HEK293 (cell line): ENCODE measurements around the gene IL4R.

Source experiments
- KLF16 ChIP-seq: fragments of 450-650 bp; formaldehyde crosslinking; IDR thresholded peaks from 2 replicates; pipeline ENCODE4 v1.5.1; 2017; ENCODE audit warnings: missing biosample characterization, missing genetic modification characterization
- ZEB2 ChIP-seq: fragments of 450-650 bp; formaldehyde crosslinking; IDR thresholded peaks from 2 replicates; pipeline ENCODE4 v1.5.1; 2016; ENCODE audit warnings: missing biosample characterization, missing genetic modification characterization
- ZNF202 ChIP-seq: fragments of 450-650 bp; formaldehyde crosslinking; IDR thresholded peaks from 2 replicates; pipeline ENCODE4 v1.5.1; 2016; ENCODE audit warnings: missing biosample characterization, missing genetic modification characterization, borderline replicate concordance
- ZNF311 ChIP-seq: fragments of 450-650 bp; formaldehyde crosslinking; IDR thresholded peaks from 2 replicates; pipeline ENCODE4 v1.5.1; 2017; ENCODE audit warnings: missing biosample characterization, missing genetic modification characterization, borderline replicate concordance
- TF ChIP-seq, protein P1 (sequence below): fragments of 450-650 bp; formaldehyde crosslinking; IDR thresholded peaks from 2 replicates; pipeline ENCODE4 v1.5.1; 2016; ENCODE audit warnings: missing biosample characterization, missing genetic modification characterization
- TF ChIP-seq, protein P2 (sequence below): fragments of 450-650 bp; formaldehyde crosslinking; IDR thresholded peaks from 2 replicates; pipeline ENCODE4 v1.5.1; 2016; ENCODE audit warnings: missing biosample characterization, missing genetic modification characterization

DNA sequence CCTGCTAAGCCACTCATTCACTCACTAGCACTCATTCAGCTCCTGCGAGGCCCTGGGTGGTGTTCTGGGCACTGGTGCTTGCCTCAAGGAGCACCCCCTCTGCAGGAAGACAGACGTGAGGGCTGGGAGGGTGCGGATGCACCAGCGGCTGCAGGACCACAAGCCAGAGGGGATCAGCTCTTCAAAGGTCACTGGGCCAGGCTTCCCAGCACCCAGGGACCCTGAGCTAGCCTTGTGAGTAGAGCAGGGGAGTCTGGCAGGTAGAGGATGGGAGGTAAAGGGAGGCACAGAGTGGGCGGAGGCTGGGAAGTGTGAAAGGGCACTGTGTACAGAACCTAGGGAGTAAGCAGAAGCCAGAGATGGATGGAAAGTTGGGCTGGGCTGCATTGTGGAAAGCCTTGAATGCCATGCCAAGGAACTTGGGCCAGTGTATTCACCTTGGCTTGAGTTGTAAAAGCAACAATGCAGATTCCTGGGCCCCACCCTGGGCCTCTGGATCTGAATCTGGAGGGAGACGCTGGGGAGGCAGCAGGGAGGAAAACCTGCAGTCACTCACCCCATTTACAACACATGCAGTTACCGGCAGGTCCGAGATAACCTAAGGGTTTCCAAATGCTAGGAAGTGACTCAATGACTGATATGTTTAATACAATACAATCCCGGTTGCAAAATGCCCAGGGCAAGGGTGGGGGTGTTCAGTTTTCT is 1.7 kb downstream of the IL4R start:
- TF ChIP-seq, protein P1, sequence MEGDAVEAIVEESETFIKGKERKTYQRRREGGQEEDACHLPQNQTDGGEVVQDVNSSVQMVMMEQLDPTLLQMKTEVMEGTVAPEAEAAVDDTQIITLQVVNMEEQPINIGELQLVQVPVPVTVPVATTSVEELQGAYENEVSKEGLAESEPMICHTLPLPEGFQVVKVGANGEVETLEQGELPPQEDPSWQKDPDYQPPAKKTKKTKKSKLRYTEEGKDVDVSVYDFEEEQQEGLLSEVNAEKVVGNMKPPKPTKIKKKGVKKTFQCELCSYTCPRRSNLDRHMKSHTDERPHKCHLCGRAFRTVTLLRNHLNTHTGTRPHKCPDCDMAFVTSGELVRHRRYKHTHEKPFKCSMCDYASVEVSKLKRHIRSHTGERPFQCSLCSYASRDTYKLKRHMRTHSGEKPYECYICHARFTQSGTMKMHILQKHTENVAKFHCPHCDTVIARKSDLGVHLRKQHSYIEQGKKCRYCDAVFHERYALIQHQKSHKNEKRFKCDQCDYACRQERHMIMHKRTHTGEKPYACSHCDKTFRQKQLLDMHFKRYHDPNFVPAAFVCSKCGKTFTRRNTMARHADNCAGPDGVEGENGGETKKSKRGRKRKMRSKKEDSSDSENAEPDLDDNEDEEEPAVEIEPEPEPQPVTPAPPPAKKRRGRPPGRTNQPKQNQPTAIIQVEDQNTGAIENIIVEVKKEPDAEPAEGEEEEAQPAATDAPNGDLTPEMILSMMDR (tag by site-specific recombination) = no peak
- TF ChIP-seq KLF16 (no peak), ZNF311 (tag by site-specific recombination) (no peak), ZEB2 (tag by site-specific recombination) (no peak), ZNF202 (tag by site-specific recombination) (no peak)
- TF ChIP-seq, protein P2, sequence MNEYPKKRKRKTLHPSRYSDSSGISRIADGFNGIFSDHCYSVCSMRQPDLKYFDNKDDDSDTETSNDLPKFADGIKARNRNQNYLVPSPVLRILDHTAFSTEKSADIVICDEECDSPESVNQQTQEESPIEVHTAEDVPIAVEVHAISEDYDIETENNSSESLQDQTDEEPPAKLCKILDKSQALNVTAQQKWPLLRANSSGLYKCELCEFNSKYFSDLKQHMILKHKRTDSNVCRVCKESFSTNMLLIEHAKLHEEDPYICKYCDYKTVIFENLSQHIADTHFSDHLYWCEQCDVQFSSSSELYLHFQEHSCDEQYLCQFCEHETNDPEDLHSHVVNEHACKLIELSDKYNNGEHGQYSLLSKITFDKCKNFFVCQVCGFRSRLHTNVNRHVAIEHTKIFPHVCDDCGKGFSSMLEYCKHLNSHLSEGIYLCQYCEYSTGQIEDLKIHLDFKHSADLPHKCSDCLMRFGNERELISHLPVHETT (tag by site-specific recombination) = no peak
